Heart left ventricle (tissue), 13 donors: ENCODE data around the gene ELP1.

Experiments used
- CTCF ChIP-seq, 12 donors: fragments of 200-600 bp; sonication (generic) in 4 of 12; IDR thresholded peaks; one replicate each; pipeline versions ENCODE4 v1.5.0 to v1.8.0; 2018 to 2022; ENCODE audit warnings: antibody characterized with exemption in 12 of 12, mild to moderate bottlenecking in 5 of 12
- POLR2A ChIP-seq, 2 donors: fragments of 450-650 bp; IDR thresholded peaks; one replicate each; pipeline ENCODE4 v1.6.1; 2017; ENCODE audit warnings: antibody characterized with exemption in 2 of 2, mild to moderate bottlenecking in 2 of 2, moderate library complexity in 2 of 2
- donor health status: ischemic (EF 13 %, LVEDD 7.1; RV severe dilation, severe dysfunction).
- donor health status: DM: no; HTN: yes; CAD: no.
- donor health status: DM: no; HTN: no; CAD: no.
- donor health status: ischemic (EF 25% LVEDD 6.9; RV normal size, moderate dysfunction).
- donor health status: ischemic (EF 25% LVEDD 5.7; RV mildly dilated, moderate dysfunction).
- donor health status: ischemic (EF 35%, LVEDD 5.7; RV mildly dilated, moderate dysfunction).
- donor health status: nonischemic (EF 11% LVEDD 7.7; RV severe dilation, severe dysfunction).
- donor health status: DM: yes; HTN: yes; CAD: no.
- donor health status: PGD.
- donor health status: ischemic (EF 29% LVEDD 5.4; RV normal size, mild dysfunction).
- donor health status: nonischemic (EF 23%, LVEDD 6.1; RV moderate dilation, normal function).

GRCh38 chr9:108877524-108877923 is 56.4 kb downstream of the ELP1 start:
- TF ChIP-seq POLR2A (IDR thresholded peaks at IDR 0.05) (no peak), CTCF (IDR thresholded peaks at IDR 0.05) (no peak)
